Measurements from ENCODE around the gene RELN.

- TF ChIP-seq, protein P1, sequence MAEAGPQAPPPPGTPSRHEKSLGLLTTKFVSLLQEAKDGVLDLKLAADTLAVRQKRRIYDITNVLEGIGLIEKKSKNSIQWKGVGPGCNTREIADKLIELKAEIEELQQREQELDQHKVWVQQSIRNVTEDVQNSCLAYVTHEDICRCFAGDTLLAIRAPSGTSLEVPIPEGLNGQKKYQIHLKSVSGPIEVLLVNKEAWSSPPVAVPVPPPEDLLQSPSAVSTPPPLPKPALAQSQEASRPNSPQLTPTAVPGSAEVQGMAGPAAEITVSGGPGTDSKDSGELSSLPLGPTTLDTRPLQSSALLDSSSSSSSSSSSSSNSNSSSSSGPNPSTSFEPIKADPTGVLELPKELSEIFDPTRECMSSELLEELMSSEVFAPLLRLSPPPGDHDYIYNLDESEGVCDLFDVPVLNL (IDR thresholded peaks at IDR 0.05; ENCODE audit: low read depth, low read length), result no peak
- no peak for TF ChIP-seq BCL11A (IDR thresholded peaks at IDR 0.05; ENCODE audit: low read depth, low read length)
- TF ChIP-seq RAD21 (IDR thresholded peaks at IDR 0.05; ENCODE audit: insufficient read depth, low read depth, low read length), result no peak
- TF ChIP-seq DPF2 (IDR thresholded peaks at IDR 0.05), result no peak
Observed at GRCh38 chr7:103879928-103880600, 109.4 kb downstream of the RELN start.

All from GM12878 (cell line).